Lower leg skin (tissue), 4 donors: ENCODE results near the gene NETO2. TPM values are rescaled to one million over a fixed set of nuclear protein-coding genes. Genes with fewer than 3 reads are reported as not detected.

Experiments
- DNase-seq, 2 donors: peaks; one replicate each; pipeline ENCODE4 v3.0.0-alpha.2; 2019; ENCODE audit warnings: low spot score in 2 of 2
- H3K4me3 ChIP-seq: fragments of 200-600 bp; sonication (generic); 2 replicates; pipeline ENCODE4 v1.5.1; 2017; ENCODE audit warnings: mild to moderate bottlenecking, low read depth; ENCODE audit not compliant: poor library complexity, severe bottlenecking
- CTCF ChIP-seq, 3 donors: fragments of 450-650 bp; IDR thresholded peaks; one replicate each; pipeline ENCODE4 v1.5.1; 2016; ENCODE audit warnings: antibody characterized with exemption in 3 of 3, mild to moderate bottlenecking in 3 of 3, moderate library complexity in 2 of 3
- POLR2A ChIP-seq, 2 donors: fragments of 450-650 bp; IDR thresholded peaks; one replicate each; pipeline ENCODE4 v1.6.1; 2016 to 2017; ENCODE audit warnings: antibody characterized with exemption in 2 of 2, mild to moderate bottlenecking in 1 of 2, moderate library complexity in 1 of 2
- WGBS, 2 donors: methylation state at CpG; one replicate each; pipeline ENCODE4 v1.1.5; 2018; 5-methylcytosine and 5-hydroxymethylcytosine counted together
- intact Hi-C: fragments of 100-400 bp; cut with DNase I; formaldehyde crosslinking; loops from one replicate; pipeline ENCODE4 v1.15.0; 2023; ENCODE audit warnings: low total_unique reads
- total RNA-seq, 4 donors: library from RNA; depleted of rRNA; stranded (reverse); fragments of >200 nt; gene quantifications; one replicate each; pipeline ENCODE4 v1.1.0, GENCODE V29; 2016

NETO2 gene
- total RNA-seq, 4 donors from 2014 or later, result 0.37 to 2.2 (median 1.1) TPM; not detected in 1

DNA sequence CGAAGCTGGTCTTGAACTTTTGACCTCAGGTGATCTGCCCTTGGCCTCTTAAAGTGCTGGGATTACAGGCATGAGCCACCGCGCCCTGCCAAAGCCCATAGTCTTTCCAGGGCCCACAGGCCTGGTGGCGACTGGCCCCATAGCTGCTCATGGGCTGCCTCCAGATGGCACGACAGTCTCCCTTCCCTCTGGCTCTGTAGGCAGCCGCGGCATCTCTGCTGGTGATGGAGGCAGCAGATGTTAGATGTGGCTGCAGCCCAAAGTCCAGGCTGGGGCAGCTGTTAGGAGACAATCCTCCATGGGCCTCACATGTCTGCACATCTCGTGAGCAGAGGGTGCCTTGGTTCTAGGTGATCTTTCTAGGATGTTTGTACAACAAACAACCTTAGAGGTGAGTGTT lies 100.5 kb downstream of the NETO2 start:
- TF ChIP-seq CTCF (IDR thresholded peaks at IDR 0.05) (no peak), POLR2A (IDR thresholded peaks at IDR 0.05) (no peak)
- WGBS, 2 donors, result 83 to 88% methylated on average over 7 to 8 of the region's 8 CpGs
- intact Hi-C loops, result no loop called here
- DNase-seq, result no peak
- no peak overlapping the region for H3K4me3 ChIP-seq

DNA sequence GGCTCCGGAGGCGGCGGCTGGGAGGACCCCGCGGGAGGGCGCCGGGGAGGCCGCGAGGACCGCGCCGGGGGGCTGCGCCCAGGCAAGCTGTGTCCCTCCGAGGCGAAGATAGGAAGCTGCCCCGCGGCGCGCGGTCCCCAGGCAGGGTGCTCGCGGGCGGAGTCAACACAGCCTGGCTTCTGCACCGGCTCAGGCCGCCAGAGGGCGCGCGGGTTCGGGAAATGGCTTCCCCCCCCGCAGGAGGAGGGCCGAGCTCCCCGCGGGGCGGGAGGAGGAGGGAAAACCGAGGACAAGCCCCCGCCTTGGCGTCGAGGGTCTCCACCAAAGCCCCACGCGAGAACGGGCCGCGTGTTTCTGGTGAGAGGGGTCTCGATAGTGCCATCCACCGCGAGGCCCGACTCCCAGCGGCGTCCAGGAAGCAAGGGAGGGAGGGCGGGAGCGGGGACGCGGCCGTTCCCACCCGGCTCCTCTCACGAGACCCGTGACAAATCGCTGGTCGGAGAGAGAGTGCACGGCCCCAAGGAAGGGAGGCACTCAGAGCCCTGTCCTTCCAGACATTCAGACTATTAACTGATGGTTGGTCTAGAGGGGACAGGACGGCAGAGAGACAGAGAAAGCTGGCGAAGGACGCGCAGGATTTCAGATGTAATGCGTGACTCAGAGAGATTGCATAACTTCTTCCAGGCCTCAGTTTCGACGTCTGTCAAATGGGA lies 105.8 kb downstream of the NETO2 start:
- TF ChIP-seq POLR2A (IDR thresholded peaks at IDR 0.05) (no peak), CTCF (IDR thresholded peaks at IDR 0.05) (no peak)
- intact Hi-C loops, result loop anchor here (10.0 kb wide), 1 partner anchor 1117 kb away; the partner anchor contains the start of gene ABCC12
- peak; percentile 79 to 98 for DNase-seq
- WGBS, 2 donors, result 5 to 6% methylated on average over 26 to 33 of the region's 67 CpGs
- peak overlapping the region; percentile 40 for H3K4me3 ChIP-seq

GRCh38 chr16:47037396-47037745 lies 106.4 kb downstream of the NETO2 start:
- 1 to 2% methylated on average over 17 to 19 of the region's 24 CpGs for whole genome bisulfite sequencing, 2 donors
- H3K4me3 ChIP-seq, result peak overlapping the region; percentile 40
- intact Hi-C loops, result loop anchor here (10.0 kb wide), 1 partner anchor 1117 kb away; the partner anchor contains the start of gene ABCC12
- TF ChIP-seq POLR2A (IDR thresholded peaks at IDR 0.05) (no peak), CTCF (IDR thresholded peaks at IDR 0.05) (no peak)
- peak; percentile 19 to 86 for DNase-seq

DNA sequence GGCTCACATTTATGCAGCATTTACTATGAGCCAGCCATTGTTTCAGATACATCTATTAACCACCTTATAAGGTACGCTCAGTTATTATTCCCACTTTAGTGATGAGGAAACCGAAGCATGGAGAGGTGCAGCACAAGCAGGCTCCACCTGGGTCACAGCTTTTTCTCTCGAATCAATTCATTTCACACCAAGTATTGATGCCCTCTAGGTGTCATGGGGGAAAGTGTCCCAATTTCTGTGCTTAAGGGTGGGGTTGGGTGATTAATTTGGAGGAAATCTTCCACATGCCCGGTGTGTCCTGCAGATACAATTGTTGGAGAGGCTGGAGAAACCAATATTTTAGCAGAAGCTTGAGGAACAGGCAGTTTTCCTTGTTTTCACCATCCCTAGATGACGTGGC lies 107.5 kb downstream of the NETO2 start:
- intact Hi-C loops, result loop anchor here (10.0 kb wide), 1 partner anchor 1119 kb away; the partner anchor contains the start of gene ABCC12
- H3K4me3 ChIP-seq, result no peak overlapping the region
- 79 to 85% methylated on average over 5 of the region's 5 CpGs for WGBS, 2 donors
- DNase-seq, result no peak
- TF ChIP-seq CTCF (IDR thresholded peaks at IDR 0.05), result no peak
- TF ChIP-seq POLR2A (IDR thresholded peaks at IDR 0.05), result no peak

- H3K4me3 ChIP-seq, result no peak overlapping the region
- TF ChIP-seq CTCF (IDR thresholded peaks at IDR 0.05), result no peak
- TF ChIP-seq POLR2A (IDR thresholded peaks at IDR 0.05), result no peak
- no peak for DNase-seq
- 65 to 75% methylated on average over 8 of the region's 8 CpGs for WGBS, 2 donors
- intact Hi-C loops, result loop anchor here (10.0 kb wide), 1 partner anchor 1119 kb away; the partner anchor contains the start of gene ABCC12
These were observed 108.3 kb downstream of the NETO2 start for GRCh38 chr16:47035436-47035835.
